ENCODE measurements around the gene FOXO1. TPM values are rescaled to one million over a fixed set of nuclear protein-coding genes. Genes with fewer than 3 reads are reported as not detected.

FOXO1 gene
- total RNA-seq, 2 experiments from 2014 or later = 29.2 to 42.1 TPM

GRCh38 chr13:40609972-40610726 lies 56.3 kb downstream of the FOXO1 start:
- intact Hi-C loops (cut with micrococcal nuclease; ENCODE audit: unreplicated experiment) = no loop called here
- H3K36me3 ChIP-seq (ENCODE audit: insufficient read depth, low read length) = peaks cover 67% of the 10 kb centered on the region
- no TSS peak for BruUV-seq (replicated peaks)
- H3K79me2 ChIP-seq (ENCODE audit: insufficient read depth, low read depth, low read length) = peaks cover 97% of the 10 kb centered on the region
- CTCF ChIA-PET (ENCODE audit: unreplicated experiment) = no interaction called here
- POLR2A ChIA-PET = no interaction called here
- no peak overlapping the region for H3K4me3 ChIP-seq (ENCODE audit: low read depth, low read length, poor library complexity, severe bottlenecking)
- H3K27ac ChIP-seq (ENCODE audit: low read depth, low read length, poor library complexity, severe bottlenecking) = no peak overlapping the region
- H3K4me1 ChIP-seq (ENCODE audit: insufficient read depth, low read length, poor library complexity, severe bottlenecking) = peaks cover 39% of the 10 kb centered on the region
- no peak for DNase-seq (ENCODE audit: low spot score)
- no peak overlapping the region for H2AFZ ChIP-seq (ENCODE audit: low read length)
- no peak overlapping the region for H3K4me2 ChIP-seq (ENCODE audit: low read length)
- H3K9me2 ChIP-seq (ENCODE audit: insufficient read depth, low read length) = no peaks in the 10 kb centered on the region
- TF ChIP-seq CTCF (conservative IDR thresholded peaks at IDR 0.05; ENCODE audit: low read length) (no peak), EZH2phosphoT487 (IDR thresholded peaks at IDR 0.05; ENCODE audit: borderline replicate concordance, low read depth, low read length) (no peak)
- peaks cover 20% of the 10 kb centered on the region; the same call in 1 of the 2 replicates for H4K20me1 ChIP-seq (ENCODE audit: insufficient read depth, low read length)
- peaks cover 10% of the 10 kb centered on the region for H3K9me3 ChIP-seq (ENCODE audit: low read length)

- H3K4me2 ChIP-seq (ENCODE audit: low read length) = no peak overlapping the region
- TF ChIP-seq CTCF (conservative IDR thresholded peaks at IDR 0.05; ENCODE audit: low read length) = no peak
- TF ChIP-seq EZH2phosphoT487 (IDR thresholded peaks at IDR 0.05; ENCODE audit: borderline replicate concordance, low read depth, low read length) = no peak
- no peak overlapping the region for H2AFZ ChIP-seq (ENCODE audit: low read length)
- H3K36me3 ChIP-seq (ENCODE audit: insufficient read depth, low read length) = peaks cover 51% of the 10 kb centered on the region
- no peaks in the 10 kb centered on the region for H3K9me2 ChIP-seq (ENCODE audit: insufficient read depth, low read length)
- H3K9me3 ChIP-seq (ENCODE audit: low read length) = peaks cover 10% of the 10 kb centered on the region
- H4K20me1 ChIP-seq (ENCODE audit: insufficient read depth, low read length) = peaks cover 13% of the 10 kb centered on the region; the same call in 1 of the 2 replicates
- ChIA-PET CTCF (ENCODE audit: unreplicated experiment) (no interaction called here), POLR2A (interaction anchor here (0.5 to 1.7 kb wide), 4 partner anchors 9 to 177 kb away, joined by 3 to 8 read pairs (median 3); no protein-coding TSS in a partner anchor)
- peaks cover 32% of the 10 kb centered on the region for H3K4me1 ChIP-seq (ENCODE audit: insufficient read depth, low read length, poor library complexity, severe bottlenecking)
- H3K27ac ChIP-seq (ENCODE audit: low read depth, low read length, poor library complexity, severe bottlenecking) = no peak overlapping the region
- intact Hi-C loops (cut with micrococcal nuclease; ENCODE audit: unreplicated experiment) = no loop called here
- BruUV-seq (replicated peaks) = no TSS peak
- H3K4me3 ChIP-seq (ENCODE audit: low read depth, low read length, poor library complexity, severe bottlenecking) = no peak overlapping the region
- no peak for DNase-seq (ENCODE audit: low spot score)
- peaks cover 97% of the 10 kb centered on the region for H3K79me2 ChIP-seq (ENCODE audit: insufficient read depth, low read depth, low read length)
These were observed 58.1 kb downstream of the FOXO1 start for GRCh38 chr13:40608308-40608707.

GRCh38 chr13:40605573-40605972 lies 60.9 kb downstream of the FOXO1 start:
- peaks cover 7% of the 10 kb centered on the region; the same call in 1 of the 2 replicates for H4K20me1 ChIP-seq (ENCODE audit: insufficient read depth, low read length)
- peaks cover 47% of the 10 kb centered on the region for H3K4me1 ChIP-seq (ENCODE audit: insufficient read depth, low read length, poor library complexity, severe bottlenecking)
- H3K9me2 ChIP-seq (ENCODE audit: insufficient read depth, low read length) = no peaks in the 10 kb centered on the region
- no peak for DNase-seq (ENCODE audit: low spot score)
- intact Hi-C loops (cut with micrococcal nuclease; ENCODE audit: unreplicated experiment) = no loop called here
- TF ChIP-seq EZH2phosphoT487 (IDR thresholded peaks at IDR 0.05; ENCODE audit: borderline replicate concordance, low read depth, low read length) (no peak), CTCF (conservative IDR thresholded peaks at IDR 0.05; ENCODE audit: low read length) (no peak)
- no peak overlapping the region for H3K4me3 ChIP-seq (ENCODE audit: low read depth, low read length, poor library complexity, severe bottlenecking)
- POLR2A ChIA-PET = interaction anchor here (1.0 kb wide), 1 partner anchor 9 kb away, joined by 3 read pairs; no protein-coding TSS in a partner anchor
- peaks cover 40% of the 10 kb centered on the region for H3K36me3 ChIP-seq (ENCODE audit: insufficient read depth, low read length)
- BruUV-seq (replicated peaks) = no TSS peak
- peaks cover 10% of the 10 kb centered on the region for H3K9me3 ChIP-seq (ENCODE audit: low read length)
- CTCF ChIA-PET (ENCODE audit: unreplicated experiment) = no interaction called here
- no peak overlapping the region for H2AFZ ChIP-seq (ENCODE audit: low read length)
- no peak overlapping the region for H3K27ac ChIP-seq (ENCODE audit: low read depth, low read length, poor library complexity, severe bottlenecking)
- H3K79me2 ChIP-seq (ENCODE audit: insufficient read depth, low read depth, low read length) = peaks cover 97% of the 10 kb centered on the region
- H3K4me2 ChIP-seq (ENCODE audit: low read length) = no peak overlapping the region
